Glomerular visceral epithelial cell (primary cell): ENCODE data around the gene NXT1.
A peak's percentile ranks its signal among the peaks of the same experiment; 100 is the strongest.
"Not testable (repeated sequence)": the region's sequence is repeated elsewhere in the genome, so short reads cannot be mapped to it uniquely, and the experiment has no call there.

ENCODE experiments used
- DNase-seq: peaks from one replicate; pipeline ENCODE4 v3.0.0-alpha.2; 2016; ENCODE audit errors: extremely low spot score

Gene NXT1

DNA sequence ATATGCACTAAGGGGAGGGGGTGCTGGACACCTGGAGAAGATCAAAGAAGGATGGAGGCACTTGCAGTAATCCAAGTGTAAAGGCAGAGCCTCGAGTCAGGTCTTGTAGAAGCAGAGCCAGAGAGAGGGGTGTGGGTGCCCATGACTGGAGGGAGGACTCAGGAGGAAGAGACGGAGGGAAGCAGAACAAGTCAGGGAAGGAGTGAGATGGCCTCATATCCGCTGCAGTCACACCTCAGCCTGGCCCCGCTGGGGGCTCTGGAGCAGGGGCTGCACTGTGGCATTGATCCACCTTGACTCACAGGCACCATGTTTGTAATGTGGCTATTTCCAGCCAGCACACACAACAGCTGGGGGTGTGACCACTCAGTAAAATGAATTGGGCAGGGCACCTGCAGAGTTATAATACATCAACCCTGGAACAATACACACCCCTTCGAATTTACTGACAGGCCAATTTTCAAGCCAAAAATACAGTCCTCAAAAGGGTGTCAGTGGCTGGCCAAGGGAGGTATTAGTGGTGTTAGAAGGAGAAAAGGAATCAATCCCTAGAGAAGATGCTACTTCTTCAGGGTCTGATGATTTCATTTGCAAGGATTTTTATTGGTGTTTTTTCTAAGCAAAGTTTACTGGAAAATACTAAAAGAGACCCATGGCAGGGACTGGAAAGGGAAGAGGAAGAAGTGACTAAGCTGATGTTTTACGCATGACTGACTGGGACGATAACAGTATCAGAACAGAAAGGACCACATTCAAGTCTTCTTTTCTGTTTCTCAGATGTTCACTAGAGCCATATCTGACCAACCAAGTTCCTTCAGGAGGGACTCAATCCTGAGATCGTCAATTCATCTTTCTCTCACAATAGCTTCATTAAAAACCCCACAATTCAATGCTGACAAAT, 18.9 kb upstream of the NXT1 start:
- DNase-seq: peak; percentile 39

DNA sequence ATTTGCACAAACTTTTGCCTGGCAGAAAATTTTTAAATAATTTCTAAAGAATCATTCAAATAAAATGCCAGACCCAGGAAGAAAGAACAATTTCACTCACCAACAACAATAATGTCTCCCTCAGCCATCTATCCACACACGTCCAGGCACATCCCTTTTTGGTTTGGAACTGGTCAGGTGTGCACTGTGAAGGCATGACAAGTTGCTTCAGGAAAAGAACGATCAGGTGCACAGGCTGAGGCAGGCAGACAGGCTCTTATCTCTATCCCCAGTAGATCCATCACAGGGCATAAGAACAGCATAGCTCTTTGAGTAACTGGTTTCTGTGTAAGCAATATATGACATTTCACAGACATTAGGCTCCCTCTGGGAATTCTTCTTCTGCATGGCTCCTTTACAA, 18.1 kb upstream of the NXT1 start:
- no peak for DNase-seq

DNA sequence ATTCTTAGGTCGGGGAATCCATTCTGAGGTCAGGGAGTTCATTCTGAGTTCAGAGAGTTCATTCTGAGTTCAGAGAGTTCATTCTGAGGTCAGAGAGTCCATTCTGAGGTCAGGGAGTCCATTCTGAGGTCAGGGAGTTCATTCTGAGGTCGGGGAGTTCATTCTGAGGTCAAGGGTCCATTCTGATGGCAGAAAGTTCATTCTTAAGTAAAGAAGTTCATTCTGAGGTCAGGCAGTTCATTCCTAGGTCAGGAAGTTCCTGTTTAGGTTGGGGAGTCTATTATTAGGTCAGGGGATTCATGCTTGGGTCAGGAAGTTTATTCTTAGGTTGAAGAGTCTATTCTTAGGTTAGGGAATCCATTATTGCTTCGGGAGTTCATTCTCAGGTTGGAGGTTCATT, 16.5 kb upstream of the NXT1 start:
- DNase-seq: no peak

DNA sequence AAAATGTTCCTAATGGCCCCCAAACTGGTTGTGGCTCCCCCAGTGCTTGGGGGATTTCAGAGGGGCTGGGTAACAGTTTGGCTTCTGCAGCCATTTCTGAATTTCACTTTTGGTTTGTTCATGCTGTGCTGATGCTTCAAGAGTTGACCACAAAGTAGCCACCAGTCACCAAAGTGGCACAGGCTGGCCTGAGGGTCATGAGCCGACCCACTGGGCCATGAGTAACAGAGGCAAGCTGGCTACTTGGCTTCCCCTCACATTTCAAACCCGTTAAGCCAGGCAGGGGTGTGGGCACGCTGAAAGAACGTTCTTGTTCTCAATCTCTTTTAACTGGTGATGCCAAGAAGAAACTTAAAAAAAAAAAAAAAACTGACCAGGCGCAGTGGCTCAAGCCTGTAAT, 15.1 kb upstream of the NXT1 start:
- no peak for DNase-seq

DNA sequence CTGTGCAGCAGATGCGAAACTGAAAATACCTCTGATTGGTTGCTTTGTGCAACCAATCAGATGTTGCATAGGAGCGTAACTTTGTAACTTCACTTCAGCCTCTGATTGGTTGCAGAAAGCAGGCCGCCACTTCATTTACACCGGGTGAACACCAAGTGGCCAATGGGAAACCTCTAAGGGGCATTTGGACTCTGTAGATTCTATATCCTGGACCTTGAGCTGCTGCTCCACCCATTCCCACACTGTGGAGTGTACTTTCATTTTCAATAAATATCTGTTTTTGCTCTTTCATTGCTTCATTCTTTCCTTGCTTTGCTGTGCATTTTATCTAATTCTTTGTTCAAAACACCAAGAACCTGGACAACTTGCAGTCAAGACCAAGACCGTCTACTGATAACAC, 14.1 kb upstream of the NXT1 start:
- no peak for DNase-seq

DNA sequence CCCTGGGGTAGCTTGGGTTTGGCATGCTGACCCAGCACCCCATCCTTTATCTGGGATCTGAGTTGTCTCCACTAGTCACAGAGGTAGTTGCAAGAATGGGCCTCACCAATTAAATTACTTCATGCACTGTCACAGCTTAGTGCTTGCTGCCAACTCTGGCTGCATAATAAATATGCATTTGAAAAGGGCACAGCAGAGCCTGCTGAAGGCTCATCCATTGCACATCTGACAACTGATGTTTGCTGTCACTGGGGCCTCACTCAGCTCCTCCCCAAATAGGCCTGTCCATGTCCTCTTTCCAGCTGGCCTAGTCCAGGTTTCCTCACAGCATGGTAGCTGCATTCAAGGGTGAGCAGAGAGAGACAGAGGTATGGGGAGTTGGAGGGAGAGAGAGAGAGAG, 13.3 kb upstream of the NXT1 start:
- no peak for DNase-seq

DNA sequence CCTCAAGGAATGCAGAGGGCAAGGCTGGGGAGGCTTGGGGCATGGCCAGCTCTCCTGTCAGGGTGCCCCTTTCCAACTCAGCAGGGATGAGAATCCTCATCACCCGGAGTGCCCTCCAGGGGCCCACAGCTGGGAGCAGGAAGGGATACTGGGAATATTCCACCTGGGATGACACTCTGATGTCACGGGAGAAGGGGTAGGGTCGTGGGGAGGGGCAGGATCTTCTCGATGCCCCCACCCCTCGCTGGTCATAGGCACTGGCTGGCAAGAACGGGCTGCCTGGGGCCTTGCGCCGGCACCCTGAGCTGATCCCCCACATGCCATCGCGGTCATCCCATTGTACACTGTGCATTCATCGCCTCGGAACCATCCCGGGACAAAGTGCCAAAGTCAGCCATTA, 10.6 kb upstream of the NXT1 start:
- no peak for DNase-seq

DNA sequence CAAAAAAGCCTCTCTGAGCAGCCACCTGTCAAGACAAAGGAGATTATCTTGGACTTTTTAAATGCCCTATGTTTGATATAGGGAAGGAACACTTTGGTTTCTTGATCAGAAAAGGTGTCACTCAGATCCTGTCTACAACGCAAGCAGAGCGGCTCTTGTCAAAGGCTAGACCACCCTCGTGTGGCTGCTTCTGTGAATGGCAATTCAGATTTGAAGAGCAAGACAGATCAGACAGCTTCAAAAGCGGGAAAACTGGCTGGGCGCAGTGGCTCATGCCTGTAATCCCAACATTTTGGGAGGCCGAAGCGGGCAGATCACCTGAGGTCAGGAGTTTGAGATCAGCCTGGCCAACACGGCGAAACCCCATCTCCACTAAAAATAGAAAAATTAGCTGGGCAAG, 10.1 kb upstream of the NXT1 start:
- peak; percentile 71 for DNase-seq

DNA sequence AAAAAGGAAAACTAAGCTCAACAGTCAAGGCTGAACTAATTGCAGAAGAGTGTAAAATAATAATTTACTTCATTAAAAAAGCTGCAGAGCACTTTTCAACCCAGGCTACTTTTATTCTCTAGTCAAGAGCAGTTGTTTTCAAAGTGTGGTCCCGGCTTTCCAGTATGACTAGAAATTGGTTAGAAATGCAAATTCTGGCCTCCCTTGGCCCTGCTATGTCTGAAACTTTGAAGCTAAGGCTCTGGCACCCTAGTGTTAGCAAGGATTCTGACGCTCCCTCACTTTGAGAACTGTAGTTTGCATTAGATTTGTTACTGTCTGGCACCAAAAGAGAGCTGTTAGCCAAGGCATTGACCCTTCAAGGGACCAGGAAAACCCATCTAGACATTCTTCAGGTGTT, 9.5 kb upstream of the NXT1 start:
- DNase-seq: no peak

DNA sequence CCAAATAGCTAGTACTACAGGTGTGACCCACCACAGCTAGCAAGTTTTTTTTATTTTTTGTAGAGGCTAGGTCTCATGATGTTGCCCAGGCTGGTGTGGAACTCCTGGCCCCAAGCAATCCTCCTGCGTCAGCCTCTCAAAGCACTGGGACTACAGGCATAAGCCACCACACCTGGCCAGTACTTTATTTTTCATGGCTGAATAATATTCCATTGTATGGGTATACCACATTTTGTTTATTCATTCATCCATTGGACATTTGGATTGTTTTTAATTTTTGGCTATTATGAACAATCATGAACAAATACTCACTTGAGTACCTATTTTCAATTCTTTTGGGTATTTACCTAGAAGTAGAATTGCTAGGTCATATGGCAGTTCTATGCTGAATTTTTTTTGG, 7.0 kb upstream of the NXT1 start:
- no peak for DNase-seq

DNA sequence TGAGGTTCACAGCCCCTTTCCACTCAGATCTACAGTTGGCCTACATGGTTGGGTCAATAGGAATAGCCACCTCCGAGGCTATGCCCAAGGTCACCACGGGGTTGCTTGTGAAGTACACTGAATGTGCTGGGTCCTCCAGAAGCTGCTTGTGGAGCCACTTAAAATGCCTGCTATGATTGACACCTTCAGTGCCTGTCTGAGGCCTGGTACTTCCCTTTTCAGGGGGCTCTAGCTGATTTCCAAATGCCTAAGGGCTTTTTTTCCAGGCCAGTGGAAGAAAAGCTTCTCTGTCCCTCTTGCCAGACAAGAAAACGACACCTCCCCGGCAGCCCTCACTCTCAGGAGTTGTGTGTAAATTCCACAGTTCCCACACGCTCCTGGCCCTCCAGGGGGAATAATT, 6.3 kb upstream of the NXT1 start:
- no peak for DNase-seq

DNA sequence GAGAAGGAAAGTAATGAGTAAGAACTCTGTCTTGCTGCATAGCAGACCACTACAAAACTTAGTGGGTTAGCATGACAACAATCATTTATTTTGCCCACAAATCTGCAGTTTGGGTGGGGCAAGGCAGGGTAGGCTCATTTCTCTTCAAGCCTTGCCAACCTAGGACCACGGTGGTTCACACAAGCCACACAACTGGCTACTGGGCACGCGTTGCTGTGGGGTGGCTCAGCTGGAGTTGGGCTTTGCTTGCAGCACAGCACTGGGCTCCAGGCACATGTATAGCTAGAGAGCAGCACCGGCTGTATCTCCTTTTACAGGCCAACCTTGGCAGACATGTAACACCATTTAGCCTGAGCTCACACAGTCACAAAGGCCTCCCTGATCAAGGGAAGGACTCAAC, 4.6 kb upstream of the NXT1 start:
- DNase-seq: no peak

DNA sequence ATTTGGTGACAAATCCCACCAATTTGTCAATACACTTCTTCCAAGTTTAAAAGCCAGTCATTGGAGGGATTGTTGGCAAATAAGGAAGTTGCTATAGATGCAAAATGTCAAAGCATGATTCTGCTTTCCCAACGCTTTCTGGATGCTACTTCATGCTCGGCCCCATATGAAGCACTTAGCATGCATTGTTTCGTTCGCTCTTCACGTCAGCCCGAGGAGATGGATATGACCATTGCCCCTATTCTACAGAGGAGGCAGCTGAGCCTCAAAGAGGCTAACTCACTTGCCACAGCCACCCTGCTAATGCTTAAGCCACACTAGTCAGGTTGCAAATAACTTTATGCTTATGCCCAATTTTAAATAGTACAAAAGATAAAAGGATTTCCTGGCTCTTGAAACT, 2.8 kb upstream of the NXT1 start:
- DNase-seq: no peak

DNA sequence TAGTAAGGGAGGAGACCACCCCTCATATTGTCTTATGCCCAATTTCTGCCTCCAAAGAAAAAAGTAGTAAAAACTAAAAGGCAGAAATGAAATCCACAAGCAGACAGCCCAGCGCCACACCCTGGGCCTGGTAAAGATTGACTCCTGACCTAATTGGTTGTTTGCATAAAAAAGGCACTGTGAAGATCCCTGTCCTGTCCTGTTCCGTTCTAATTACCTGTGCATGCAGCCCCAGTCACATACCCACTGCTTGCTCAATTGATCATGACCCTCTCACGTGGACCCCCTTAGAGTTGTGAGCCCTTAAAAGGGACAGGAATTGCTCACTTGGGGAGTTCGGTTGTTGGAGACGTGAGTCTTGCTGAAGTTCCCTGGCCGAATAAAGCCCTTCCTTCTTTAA, 2.1 kb upstream of the NXT1 start:
- not testable (repeated sequence) for DNase-seq

DNA sequence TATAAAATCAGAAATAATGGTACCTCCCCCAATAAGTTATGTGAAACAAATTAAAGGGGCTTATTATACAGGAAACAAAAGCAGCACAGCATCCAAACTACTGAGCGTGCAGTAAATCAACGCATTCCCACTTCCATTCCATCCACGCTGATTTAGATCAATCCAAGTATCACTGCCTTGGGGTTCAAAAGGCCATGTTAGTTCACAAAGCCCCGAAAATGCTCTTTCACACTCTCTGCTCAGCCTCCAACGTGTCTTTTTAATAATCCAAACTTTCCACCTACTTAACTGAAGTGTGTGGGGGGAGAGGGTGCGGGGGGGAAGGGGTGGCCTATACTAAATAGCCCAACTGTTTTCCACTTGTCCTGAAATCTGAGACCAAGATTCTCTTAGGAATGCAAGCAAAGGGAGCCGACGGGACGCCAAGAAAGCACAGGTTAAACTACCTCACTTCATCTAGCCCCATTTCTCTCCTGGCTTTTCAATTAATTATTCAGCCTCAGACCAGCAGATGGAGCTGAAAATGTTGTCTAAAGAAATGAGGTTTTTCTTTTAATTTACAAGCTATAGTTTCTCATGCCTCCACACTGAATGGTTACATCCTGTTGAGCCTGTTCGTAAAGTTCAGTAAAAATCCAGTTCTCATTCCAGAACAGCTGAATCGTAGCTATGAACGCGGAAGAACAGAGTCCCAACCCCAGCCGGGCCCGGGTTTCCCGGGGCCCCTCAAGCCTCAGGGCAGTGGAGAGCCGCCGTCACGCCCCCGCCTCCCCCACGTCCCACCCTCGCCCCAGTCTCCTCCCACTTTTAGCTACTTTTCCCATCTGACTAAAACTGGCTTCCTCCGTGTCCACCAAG, 1.0 kb upstream of the NXT1 start:
- DNase-seq: peak; percentile 88

DNA sequence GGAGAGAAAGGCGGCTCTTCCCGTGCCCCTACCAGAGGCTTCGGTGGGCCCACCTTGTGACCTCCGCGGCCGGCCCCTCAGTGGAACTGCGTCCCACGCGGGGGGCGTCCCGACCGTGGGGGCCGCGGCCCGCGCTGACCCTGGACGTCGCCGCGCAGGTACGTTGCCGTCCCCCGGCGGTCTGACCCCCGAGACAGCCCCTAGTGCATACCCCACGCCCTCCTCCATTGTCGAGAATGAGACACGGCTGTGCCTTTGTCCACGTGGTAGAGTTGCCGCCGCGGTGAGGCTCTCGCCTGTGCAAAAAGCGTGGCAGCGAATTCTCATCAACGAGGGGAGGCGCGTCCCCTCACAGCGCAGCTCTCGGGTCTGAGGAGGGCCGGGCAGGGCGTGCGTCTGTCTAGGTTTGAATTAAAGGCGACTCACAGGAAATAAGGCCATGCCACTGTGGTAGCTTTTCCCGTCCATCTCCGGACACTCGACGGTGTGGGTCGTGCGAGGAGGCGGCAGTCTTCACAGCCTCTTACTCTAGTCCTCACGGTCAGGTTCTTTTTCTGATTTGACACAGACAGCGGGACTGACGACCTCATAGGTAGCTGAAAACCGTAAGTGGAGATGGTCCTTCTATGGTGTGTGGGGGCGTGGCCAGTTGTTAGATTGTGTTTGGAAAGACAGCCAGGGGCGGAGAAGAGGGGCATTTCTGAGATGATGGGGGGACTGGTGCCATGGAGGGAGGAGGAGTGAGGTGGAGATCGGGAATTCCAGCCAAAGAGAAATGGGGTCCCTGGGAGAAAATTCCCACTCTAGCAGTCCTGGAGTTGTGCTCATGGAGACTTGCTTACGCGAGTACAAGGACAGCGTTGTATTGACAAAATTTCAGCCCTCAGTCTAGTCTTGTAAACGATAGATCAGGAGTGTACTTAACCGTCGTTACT, 580 bp downstream of the NXT1 start:
- DNase-seq: peak; percentile 57

DNA sequence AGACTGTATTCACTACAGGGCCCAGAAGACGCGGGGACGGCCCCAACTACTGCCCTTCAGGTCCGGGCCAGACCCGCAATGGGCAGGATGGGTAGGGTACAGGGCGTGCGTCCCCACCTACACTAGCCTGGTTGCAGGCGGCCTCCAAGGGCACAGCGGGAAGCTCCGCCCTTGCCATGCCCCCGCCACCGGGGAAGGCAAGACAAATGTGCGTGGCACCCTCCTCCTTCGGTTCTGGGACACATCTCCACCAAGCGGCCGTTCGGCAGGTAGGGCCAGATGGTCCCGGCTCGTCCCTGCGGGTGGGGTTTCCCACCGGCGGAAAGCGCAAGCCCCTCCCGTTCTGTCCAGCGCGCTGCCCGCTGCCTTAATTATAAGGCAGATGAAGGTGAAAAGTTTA, 5.6 kb downstream of the NXT1 start:
- no peak for DNase-seq

DNA sequence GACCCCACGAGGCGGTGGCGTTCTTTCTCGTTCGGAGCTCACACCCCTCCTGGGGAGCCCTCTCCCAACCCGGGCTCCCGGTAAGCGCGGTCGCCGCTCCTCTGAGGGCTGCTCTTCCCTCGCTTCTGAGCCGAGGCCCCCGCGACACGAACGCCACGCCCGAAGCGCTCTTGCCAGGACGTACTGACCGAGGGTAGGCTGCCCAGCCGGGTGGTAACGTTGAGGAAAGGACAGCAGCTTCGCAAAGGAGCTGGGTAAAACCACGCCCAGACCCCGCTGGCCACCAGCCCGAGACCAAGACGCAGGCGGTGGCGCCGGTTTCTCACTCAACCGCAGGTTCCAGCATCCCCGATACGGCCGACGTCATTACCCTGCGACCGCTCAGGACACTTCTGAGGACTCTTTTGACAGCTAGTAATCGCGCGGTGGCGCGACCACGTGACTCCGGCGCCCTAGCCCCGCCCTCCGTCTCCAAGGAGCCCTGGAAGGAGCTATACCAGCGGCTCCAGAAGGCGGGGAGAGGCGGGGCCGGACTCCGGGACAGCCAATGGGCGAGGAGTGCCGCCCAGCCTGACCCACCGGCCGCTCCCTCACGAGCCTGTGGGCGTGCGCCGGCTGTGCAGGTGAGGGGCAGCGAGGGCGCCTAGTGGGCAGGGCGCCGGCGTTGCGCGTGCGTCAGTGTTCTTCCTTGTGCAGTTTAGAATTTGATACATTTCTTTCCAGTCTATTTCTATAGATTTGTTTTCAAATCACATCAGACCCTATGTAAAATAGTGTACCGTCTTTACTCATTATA, 7.4 kb downstream of the NXT1 start:
- peak; percentile 100 for DNase-seq

DNA sequence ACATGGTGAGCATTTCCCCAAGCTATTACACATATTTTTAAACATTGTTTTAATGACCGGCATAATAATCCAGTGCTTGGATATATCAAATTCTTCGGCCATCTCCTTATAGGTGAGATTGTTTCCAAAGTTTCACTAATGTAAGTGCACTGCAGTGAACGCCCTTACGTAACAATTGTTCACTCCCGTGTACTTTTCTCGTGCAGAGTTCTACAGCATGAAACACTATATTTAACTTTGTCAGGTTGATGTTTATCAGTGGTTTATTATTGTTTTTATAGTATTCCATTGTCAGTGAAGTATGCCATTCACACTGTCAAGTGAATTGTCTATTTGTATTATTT, 7.9 kb downstream of the NXT1 start:
- no peak for DNase-seq

DNA sequence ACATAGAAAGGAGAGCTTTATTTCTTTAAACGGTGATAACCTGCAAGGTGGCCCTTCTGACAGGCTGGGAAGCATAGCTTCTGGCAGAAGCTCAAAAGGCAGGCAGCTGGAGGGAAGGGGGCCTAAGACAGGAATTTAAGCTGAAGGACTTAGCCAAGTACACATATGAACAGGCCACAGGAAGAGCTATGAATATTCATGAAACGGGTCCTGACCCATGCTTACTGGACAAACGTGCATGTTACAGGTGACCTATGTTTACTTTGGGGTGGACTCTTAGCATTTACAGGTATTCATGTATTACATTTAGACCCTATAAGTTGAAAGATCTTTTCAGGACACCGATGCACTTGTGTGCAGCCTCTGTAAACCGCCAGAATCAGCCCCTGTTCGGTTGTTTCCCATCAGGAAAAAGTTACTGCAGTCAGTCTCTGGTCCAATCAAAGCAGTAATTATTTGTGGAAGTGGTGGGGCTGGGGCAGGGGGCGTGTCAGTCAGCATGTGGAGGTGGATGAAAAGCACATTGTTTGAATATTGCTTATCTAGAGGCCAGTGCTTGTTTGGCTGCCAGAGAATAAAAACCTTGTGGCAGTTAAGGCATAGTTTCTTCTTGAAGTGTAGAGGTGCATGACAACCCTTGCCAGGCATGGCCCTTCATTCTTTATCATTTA, 8.5 kb downstream of the NXT1 start:
- DNase-seq: no peak

DNA sequence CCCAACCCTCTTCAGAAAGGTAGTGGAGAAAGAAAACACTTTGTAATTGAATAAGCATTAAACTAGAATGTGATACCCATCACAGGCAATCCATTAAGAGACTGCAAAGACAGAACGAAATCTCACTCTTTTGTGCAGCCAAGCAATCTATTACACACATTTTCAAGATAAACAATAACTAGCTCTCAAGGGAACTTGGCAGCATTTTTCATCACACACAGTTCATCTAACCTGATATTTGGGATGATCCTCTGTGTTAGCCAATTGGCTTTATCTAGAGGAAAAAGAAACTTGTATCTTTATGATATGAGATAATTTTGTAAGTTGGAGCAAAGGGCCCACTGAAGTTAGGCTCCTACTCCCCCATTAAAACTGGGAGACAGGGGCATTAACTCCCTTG, 9.9 kb downstream of the NXT1 start:
- DNase-seq: no peak
